ENCODE measurements around the gene HACD2.

Gene HACD2

GRCh38 chr3:123627673-123628670 lies 43.1 kb upstream of the HACD2 start:
- no peak for TF ChIP-seq CTCF (conservative IDR thresholded peaks at IDR 0.05; ENCODE audit: control insufficient read depth, insufficient read depth, low read depth, low read length)
- no peak for DNase-seq (ENCODE audit: low read depth)
- H3K4me3 ChIP-seq (ENCODE audit: control insufficient read depth, low read depth, low read length): no peak overlapping the region

- no peak for TF ChIP-seq CTCF (conservative IDR thresholded peaks at IDR 0.05; ENCODE audit: control insufficient read depth, insufficient read depth, low read depth, low read length)
- no peak for DNase-seq (ENCODE audit: low read depth)
Observed at GRCh38 chr3:123626881-123627280, 42.0 kb upstream of the HACD2 start.

GRCh38 chr3:123624302-123624701 lies 39.4 kb upstream of the HACD2 start:
- H3K4me3 ChIP-seq (ENCODE audit: control insufficient read depth, low read depth, low read length): no peak overlapping the region
- no peak for TF ChIP-seq CTCF (conservative IDR thresholded peaks at IDR 0.05; ENCODE audit: control insufficient read depth, insufficient read depth, low read depth, low read length)
- DNase-seq (ENCODE audit: low read depth): no peak

More at GRCh38 chr3:123626881-123627280, 42.0 kb upstream of the HACD2 start:
- no peak overlapping the region for H3K4me3 ChIP-seq (ENCODE audit: control insufficient read depth, low read depth, low read length)

- DNase-seq (ENCODE audit: low read depth): peak; percentile 45
- no peak for TF ChIP-seq CTCF (conservative IDR thresholded peaks at IDR 0.05; ENCODE audit: control insufficient read depth, insufficient read depth, low read depth, low read length)
- H3K4me3 ChIP-seq (ENCODE audit: control insufficient read depth, low read depth, low read length): no peak overlapping the region
Observed at GRCh38 chr3:123623346-123623880, 38.6 kb upstream of the HACD2 start.

- no peak for DNase-seq (ENCODE audit: low read depth)
- H3K4me3 ChIP-seq (ENCODE audit: control insufficient read depth, low read depth, low read length): no peak overlapping the region
- TF ChIP-seq CTCF (conservative IDR thresholded peaks at IDR 0.05; ENCODE audit: control insufficient read depth, insufficient read depth, low read depth, low read length): no peak
Observed at GRCh38 chr3:123622766-123623165, 37.9 kb upstream of the HACD2 start.

- TF ChIP-seq CTCF (conservative IDR thresholded peaks at IDR 0.05; ENCODE audit: control insufficient read depth, insufficient read depth, low read depth, low read length): no peak
- DNase-seq (ENCODE audit: low read depth): no peak
- H3K4me3 ChIP-seq (ENCODE audit: control insufficient read depth, low read depth, low read length): no peak overlapping the region
Observed at GRCh38 chr3:123621850-123622189, 37.0 kb upstream of the HACD2 start.

All from fibroblast of mammary gland (primary cell).